Brain microvascular endothelial cell (primary cell): ENCODE data around the gene MUC5B.

Experiments used
- DNase-seq: peaks from one replicate; pipeline ENCODE4 v3.0.0-alpha.2; 2020
- H3K27ac ChIP-seq: fragments of 250-450 bp; sonication (Bioruptor Pico); 2 replicates; pipeline ENCODE4 v1.5.1; 2020; ENCODE audit warnings: mild to moderate bottlenecking, moderate library complexity
- H3K27me3 ChIP-seq: fragments of 250-450 bp; sonication (Bioruptor Pico); replicated peaks from 2 replicates; pipeline ENCODE4 v1.5.1; 2020; ENCODE audit warnings: mild to moderate bottlenecking
- H3K36me3 ChIP-seq: fragments of 250-450 bp; sonication (Bioruptor Pico); replicated peaks from 2 replicates; pipeline ENCODE4 v1.5.1; 2020; ENCODE audit warnings: mild to moderate bottlenecking
- H3K4me3 ChIP-seq: 2 replicates; pipeline ENCODE4 v1.5.1; 2011; ENCODE audit warnings: low read depth, mild to moderate bottlenecking, control low read depth, low read length, moderate library complexity
- in situ Hi-C: cut with HindIII; loops from 2 replicates; pipeline ENCODE4 v1.10.0; 2017; ENCODE audit warnings: low sequenced_read_pairs, low pct_ligation_motif_present
- TF ChIP-seq, protein P1 (sequence below): IDR thresholded peaks from 2 replicates; pipeline ENCODE4 v1.5.1; 2011; ENCODE audit warnings: low read depth, mild to moderate bottlenecking, moderate library complexity, low read length, control low read depth, inconsistent platforms; ENCODE audit errors: missing control alignments

The MUC5B gene

DNA sequence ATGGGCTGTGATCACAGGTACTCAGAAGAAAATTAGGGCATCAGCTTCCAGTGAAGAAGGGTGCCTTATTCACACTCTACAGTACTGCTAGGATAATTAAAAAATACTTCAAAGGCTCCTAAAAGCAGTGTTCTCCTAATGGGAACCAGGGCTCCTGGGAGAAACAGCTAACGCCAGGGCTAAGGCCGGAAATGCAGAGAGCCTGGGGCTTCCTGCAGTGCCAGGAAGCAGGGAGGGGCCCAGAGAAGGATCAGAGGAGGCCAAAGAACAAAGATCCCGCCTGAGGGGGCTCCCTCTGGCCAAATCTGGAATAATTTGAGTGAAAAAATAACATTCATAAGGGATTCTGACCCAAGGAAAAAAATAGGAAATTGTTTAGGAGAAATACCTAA, 59.1 kb downstream of the MUC5B start:
- no peak overlapping the region for H3K27ac ChIP-seq
- no peak for DNase-seq

GRCh38 chr11:1283091-1283511, 60.2 kb downstream of the MUC5B start:
- no peak overlapping the region for H3K4me3 ChIP-seq
- in situ Hi-C loops, result no loop called here
- H3K27me3 ChIP-seq, result no peaks in the 10 kb centered on the region
- no peak for DNase-seq
- TF ChIP-seq, protein P1, sequence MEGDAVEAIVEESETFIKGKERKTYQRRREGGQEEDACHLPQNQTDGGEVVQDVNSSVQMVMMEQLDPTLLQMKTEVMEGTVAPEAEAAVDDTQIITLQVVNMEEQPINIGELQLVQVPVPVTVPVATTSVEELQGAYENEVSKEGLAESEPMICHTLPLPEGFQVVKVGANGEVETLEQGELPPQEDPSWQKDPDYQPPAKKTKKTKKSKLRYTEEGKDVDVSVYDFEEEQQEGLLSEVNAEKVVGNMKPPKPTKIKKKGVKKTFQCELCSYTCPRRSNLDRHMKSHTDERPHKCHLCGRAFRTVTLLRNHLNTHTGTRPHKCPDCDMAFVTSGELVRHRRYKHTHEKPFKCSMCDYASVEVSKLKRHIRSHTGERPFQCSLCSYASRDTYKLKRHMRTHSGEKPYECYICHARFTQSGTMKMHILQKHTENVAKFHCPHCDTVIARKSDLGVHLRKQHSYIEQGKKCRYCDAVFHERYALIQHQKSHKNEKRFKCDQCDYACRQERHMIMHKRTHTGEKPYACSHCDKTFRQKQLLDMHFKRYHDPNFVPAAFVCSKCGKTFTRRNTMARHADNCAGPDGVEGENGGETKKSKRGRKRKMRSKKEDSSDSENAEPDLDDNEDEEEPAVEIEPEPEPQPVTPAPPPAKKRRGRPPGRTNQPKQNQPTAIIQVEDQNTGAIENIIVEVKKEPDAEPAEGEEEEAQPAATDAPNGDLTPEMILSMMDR, result no peak
- peaks cover 19% of the 10 kb centered on the region for H3K36me3 ChIP-seq
- H3K27ac ChIP-seq, result no peak overlapping the region

More for the DNA sequence above, 59.1 kb downstream of the MUC5B start:
- TF ChIP-seq, protein P1, result no peak
- peaks cover 19% of the 10 kb centered on the region for H3K36me3 ChIP-seq
- in situ Hi-C loops, result no loop called here
- no peaks in the 10 kb centered on the region for H3K27me3 ChIP-seq
- H3K4me3 ChIP-seq, result no peak overlapping the region

- no peak overlapping the region for H3K4me3 ChIP-seq
- in situ Hi-C loops, result no loop called here
- TF ChIP-seq, protein P1, result no peak
- no peak overlapping the region for H3K27ac ChIP-seq
- no peak for DNase-seq
- H3K27me3 ChIP-seq, result no peaks in the 10 kb centered on the region
- H3K36me3 ChIP-seq, result peaks cover 19% of the 10 kb centered on the region
These were observed 61.0 kb downstream of the MUC5B start for GRCh38 chr11:1283906-1284305.

DNA sequence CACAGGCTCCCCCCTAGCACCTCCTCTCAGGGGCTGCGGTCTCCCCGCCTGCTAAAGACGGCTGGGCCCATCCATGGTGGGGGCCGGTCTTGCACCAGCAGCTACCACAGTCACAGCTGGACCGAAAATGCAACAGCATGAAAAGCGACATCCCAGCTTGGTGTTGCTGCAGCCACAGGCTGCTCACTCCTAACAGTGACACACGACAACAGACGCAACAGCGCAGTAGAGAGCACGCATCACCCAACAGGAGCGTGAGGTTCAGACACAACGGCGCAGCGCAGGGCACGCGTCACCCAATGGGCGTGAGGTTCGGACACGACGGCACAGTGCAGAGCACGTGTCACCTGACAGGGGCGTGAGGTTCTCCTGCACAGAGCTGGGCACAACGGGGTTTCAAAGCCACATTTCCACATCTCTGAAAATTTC, 62.5 kb downstream of the MUC5B start:
- in situ Hi-C loops, result no loop called here
- TF ChIP-seq, protein P1, result no peak
- DNase-seq, result no peak
- Histone ChIP-seq H3K27me3 (no peaks in the 10 kb centered on the region), H3K4me3 (no peak overlapping the region), H3K36me3 (peaks cover 25% of the 10 kb centered on the region), H3K27ac (no peak overlapping the region)

- no peak overlapping the region for H3K27ac ChIP-seq
- H3K36me3 ChIP-seq, result peaks cover 26% of the 10 kb centered on the region
- no peak overlapping the region for H3K4me3 ChIP-seq
- no peak for DNase-seq
- in situ Hi-C loops, result no loop called here
- no peaks in the 10 kb centered on the region for H3K27me3 ChIP-seq
- TF ChIP-seq, protein P1, result no peak
These were observed 63.0 kb downstream of the MUC5B start for GRCh38 chr11:1285876-1286275.

DNA sequence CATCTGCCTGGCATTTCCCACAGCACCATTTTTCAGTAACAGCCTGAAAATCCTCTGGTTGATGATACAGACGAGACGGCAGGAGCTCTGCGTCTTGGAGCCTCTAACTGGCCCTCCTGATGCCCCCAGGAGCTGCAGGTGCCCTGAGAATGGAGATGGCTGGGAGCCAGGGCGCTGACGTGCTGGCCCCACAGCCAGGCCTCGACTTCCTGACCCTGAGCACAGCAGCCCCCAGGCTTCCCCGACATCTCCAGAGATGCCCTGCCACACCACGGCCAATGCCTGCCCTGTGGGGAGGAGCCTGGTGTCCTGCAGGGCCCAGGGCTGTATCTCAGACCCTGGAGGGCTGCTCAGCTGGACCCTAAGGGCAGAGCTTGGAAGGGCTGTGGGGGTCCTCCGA, 65.1 kb downstream of the MUC5B start:
- Histone ChIP-seq H3K36me3 (peaks cover 20% of the 10 kb centered on the region), H3K4me3 (no peak overlapping the region), H3K27ac (no peak overlapping the region), H3K27me3 (no peaks in the 10 kb centered on the region)
- in situ Hi-C loops, result no loop called here
- TF ChIP-seq, protein P1, result no peak
- DNase-seq, result no peak
